Measurements from ENCODE around the gene KCNQ5. TPM values are rescaled to one million over a fixed set of nuclear protein-coding genes. Genes with fewer than 3 reads are reported as not detected.
A peak's percentile ranks its signal among the peaks of the same experiment; 100 is the strongest.
"Not testable (repeated sequence)": the region's sequence is repeated elsewhere in the genome, so short reads cannot be mapped to it uniquely, and the experiment has no call there.

Gene KCNQ5
- polyA plus RNA-seq, 1 donor from 2014 or later: 6.9 TPM

GRCh38 chr6:73216859-73217258, 595.0 kb downstream of the KCNQ5 start:
- peaks cover 0 to 4% (median 0%) of the 10 kb centered on the region in 3 donors for H3K9me3 Mint-ChIP-seq
- H3K27me3 Mint-ChIP-seq: peaks cover 3% of the 10 kb centered on the region
- no peak overlapping the region for H3K27ac Mint-ChIP-seq
- H3K36me3 Mint-ChIP-seq: peaks cover 3% of the 10 kb centered on the region
- H3K4me1 Mint-ChIP-seq: no peaks in the 10 kb centered on the region
- no peak overlapping the region for H3K4me3 Mint-ChIP-seq

GRCh38 chr6:73225396-73225795, 603.5 kb downstream of the KCNQ5 start, which contains the start of gene KHDC1L:
Gene KHDC1L, minus strand, starts transcription at chr6:73225496. Its CDS starts 88 bp downstream, at chr6:73225408.
- Mint-ChIP-seq H3K27ac (no peak within 1 kb of the TSS), H3K9me3 (no peaks in the 10 kb centered on the region), H3K36me3 (peaks cover 3% of the 10 kb centered on the region), H3K4me1 (peaks cover 0 to 2% (median 0%) of the 10 kb centered on the region in 3 donors), H3K4me3 (no peak within 1 kb of the TSS), H3K27me3 (no peaks in the 10 kb centered on the region)

- peaks cover 0 to 2% (median 0%) of the 10 kb centered on the region in 3 donors for H3K4me1 Mint-ChIP-seq
- H3K9me3 Mint-ChIP-seq: no peaks in the 10 kb centered on the region
- H3K4me3 Mint-ChIP-seq: no peak overlapping the region
- H3K27ac Mint-ChIP-seq: no peak overlapping the region
- no peaks in the 10 kb centered on the region for H3K36me3 Mint-ChIP-seq
- no peaks in the 10 kb centered on the region for H3K27me3 Mint-ChIP-seq
Observed at GRCh38 chr6:73227606-73228255, 605.9 kb downstream of the KCNQ5 start.

- no peaks in the 10 kb centered on the region for H3K9me3 Mint-ChIP-seq
- H3K4me3 Mint-ChIP-seq: no peak overlapping the region
- no peaks in the 10 kb centered on the region for H3K4me1 Mint-ChIP-seq
- peaks cover 1% of the 10 kb centered on the region for H3K36me3 Mint-ChIP-seq
- H3K27ac Mint-ChIP-seq: no peak overlapping the region
- no peaks in the 10 kb centered on the region for H3K27me3 Mint-ChIP-seq
Observed at GRCh38 chr6:73231986-73232391, 610.1 kb downstream of the KCNQ5 start.

- no peaks in the 10 kb centered on the region for H3K4me1 Mint-ChIP-seq
- H3K9me3 Mint-ChIP-seq: no peaks in the 10 kb centered on the region
- no peaks in the 10 kb centered on the region for H3K27me3 Mint-ChIP-seq
- no peak overlapping the region for H3K4me3 Mint-ChIP-seq
- H3K36me3 Mint-ChIP-seq: peaks cover 1% of the 10 kb centered on the region
- H3K27ac Mint-ChIP-seq: no peak overlapping the region
Observed at GRCh38 chr6:73233048-73233447, 611.2 kb downstream of the KCNQ5 start.

GRCh38 chr6:73233971-73234370, 612.1 kb downstream of the KCNQ5 start:
- not testable (repeated sequence) for H3K36me3 Mint-ChIP-seq, H3K4me3 Mint-ChIP-seq, H3K27ac Mint-ChIP-seq

GRCh38 chr6:73234733-73235132, 612.9 kb downstream of the KCNQ5 start:
- no peaks in the 10 kb centered on the region for H3K9me3 Mint-ChIP-seq
- peaks cover 1% of the 10 kb centered on the region for H3K36me3 Mint-ChIP-seq
- H3K4me3 Mint-ChIP-seq: peak overlapping the region in 1 of 4 donors; percentile 39
- no peaks in the 10 kb centered on the region for H3K27me3 Mint-ChIP-seq
- no peaks in the 10 kb centered on the region for H3K4me1 Mint-ChIP-seq
- H3K27ac Mint-ChIP-seq: no peak overlapping the region

More at GRCh38 chr6:73233971-73234370, 612.1 kb downstream of the KCNQ5 start:
- H3K27me3 Mint-ChIP-seq, H3K9me3 Mint-ChIP-seq, H3K4me1 Mint-ChIP-seq: not testable (repeated sequence)

GRCh38 chr6:73236144-73236750, 614.4 kb downstream of the KCNQ5 start:
- H3K27ac Mint-ChIP-seq: no peak overlapping the region
- peaks cover 1% of the 10 kb centered on the region for H3K36me3 Mint-ChIP-seq
- no peaks in the 10 kb centered on the region for H3K27me3 Mint-ChIP-seq
- no peaks in the 10 kb centered on the region for H3K9me3 Mint-ChIP-seq
- H3K4me3 Mint-ChIP-seq: no peak overlapping the region
- no peaks in the 10 kb centered on the region for H3K4me1 Mint-ChIP-seq

GRCh38 chr6:73240730-73241129, 618.9 kb downstream of the KCNQ5 start:
- H3K27me3 Mint-ChIP-seq: peaks cover 2% of the 10 kb centered on the region
- peaks cover 1% of the 10 kb centered on the region for H3K36me3 Mint-ChIP-seq
- no peak overlapping the region for H3K27ac Mint-ChIP-seq
- H3K4me1 Mint-ChIP-seq: no peaks in the 10 kb centered on the region
- H3K4me3 Mint-ChIP-seq: no peak overlapping the region
- no peaks in the 10 kb centered on the region for H3K9me3 Mint-ChIP-seq

- H3K4me3 Mint-ChIP-seq: no peak overlapping the region
- H3K9me3 Mint-ChIP-seq: no peaks in the 10 kb centered on the region
- no peaks in the 10 kb centered on the region for H3K36me3 Mint-ChIP-seq
- no peaks in the 10 kb centered on the region for H3K4me1 Mint-ChIP-seq
- peaks cover 2% of the 10 kb centered on the region for H3K27me3 Mint-ChIP-seq
- no peak overlapping the region for H3K27ac Mint-ChIP-seq
Observed at GRCh38 chr6:73242001-73242400, 620.1 kb downstream of the KCNQ5 start.
